Umbilical cord (tissue), 2 donors: ENCODE data around the gene JSRP1. TPM values are rescaled to one million over a fixed set of nuclear protein-coding genes. Genes with fewer than 3 reads are reported as not detected.

Experiments used
- DNase-seq: peaks from one replicate; pipeline ENCODE4 v3.0.0-alpha.2; 2015; ENCODE audit warnings: low spot score
- total RNA-seq: library from RNA; depleted of rRNA; stranded (reverse); fragments of >200 nt; gene quantifications from one replicate; pipeline ENCODE4 v1.2.3, GENCODE V29; 2014; ENCODE audit warnings: low replicate concordance; ENCODE audit not compliant: insufficient read depth

JSRP1 gene
- total RNA-seq, 1 donor from 2014 or later: not detected

DNA sequence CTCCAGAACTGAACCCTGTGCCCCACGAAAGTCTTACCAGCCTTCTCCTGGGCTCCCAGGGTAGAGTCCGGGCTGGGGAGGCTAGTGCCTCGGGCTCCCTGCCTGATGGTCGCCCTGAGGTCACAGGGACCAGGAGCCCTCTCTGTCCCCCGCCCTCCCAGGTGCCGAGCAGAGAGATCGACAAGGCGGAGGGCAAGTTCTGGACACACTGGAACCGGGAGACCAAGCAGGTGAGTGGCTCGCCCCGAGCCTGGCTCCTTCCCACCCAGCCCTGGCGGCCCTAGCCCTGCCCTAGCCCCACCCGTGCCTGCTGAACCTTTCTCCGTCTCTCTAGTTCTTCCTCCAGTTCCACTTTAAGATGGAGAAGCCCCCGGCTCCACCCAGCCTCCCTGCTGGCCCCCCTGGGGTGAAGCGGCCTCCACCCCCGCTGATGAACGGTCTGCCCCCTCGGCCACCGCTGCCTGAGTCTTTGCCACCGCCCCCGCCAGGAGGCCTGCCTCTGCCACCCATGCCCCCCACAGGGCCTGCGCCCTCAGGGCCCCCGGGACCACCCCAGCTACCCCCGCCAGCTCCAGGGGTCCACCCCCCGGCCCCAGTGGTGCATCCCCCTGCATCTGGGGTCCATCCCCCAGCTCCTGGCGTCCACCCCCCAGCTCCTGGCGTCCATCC is 8.7 kb downstream of the JSRP1 start:
- no peak for DNase-seq

DNA sequence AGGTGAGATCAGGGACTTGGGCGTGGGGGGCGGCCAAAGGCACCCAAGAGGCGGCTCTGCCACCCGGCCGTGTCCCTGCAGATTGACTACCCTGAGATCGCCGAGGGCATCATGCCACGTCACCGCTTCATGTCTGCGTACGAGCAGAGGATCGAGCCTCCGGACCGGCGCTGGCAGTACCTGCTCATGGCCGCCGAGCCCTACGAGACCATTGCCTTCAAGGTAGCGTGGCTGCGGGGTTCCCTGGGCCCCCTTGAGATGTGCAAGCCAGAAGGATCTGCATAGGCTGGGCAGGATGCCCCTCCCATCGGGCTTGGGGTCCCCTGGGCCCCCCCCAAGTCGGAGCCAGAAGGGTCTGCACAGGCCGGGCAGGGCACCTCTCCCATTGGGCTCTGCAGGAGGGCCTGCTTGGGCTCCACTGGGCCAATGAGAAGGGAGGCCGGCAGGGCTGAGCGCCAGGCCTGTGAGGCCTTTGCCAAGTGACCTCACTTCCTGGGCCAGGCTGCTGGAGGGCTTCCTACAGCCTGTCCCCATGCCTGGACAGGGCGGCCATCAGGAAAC is 9.3 kb downstream of the JSRP1 start:
- DNase-seq: no peak

DNA sequence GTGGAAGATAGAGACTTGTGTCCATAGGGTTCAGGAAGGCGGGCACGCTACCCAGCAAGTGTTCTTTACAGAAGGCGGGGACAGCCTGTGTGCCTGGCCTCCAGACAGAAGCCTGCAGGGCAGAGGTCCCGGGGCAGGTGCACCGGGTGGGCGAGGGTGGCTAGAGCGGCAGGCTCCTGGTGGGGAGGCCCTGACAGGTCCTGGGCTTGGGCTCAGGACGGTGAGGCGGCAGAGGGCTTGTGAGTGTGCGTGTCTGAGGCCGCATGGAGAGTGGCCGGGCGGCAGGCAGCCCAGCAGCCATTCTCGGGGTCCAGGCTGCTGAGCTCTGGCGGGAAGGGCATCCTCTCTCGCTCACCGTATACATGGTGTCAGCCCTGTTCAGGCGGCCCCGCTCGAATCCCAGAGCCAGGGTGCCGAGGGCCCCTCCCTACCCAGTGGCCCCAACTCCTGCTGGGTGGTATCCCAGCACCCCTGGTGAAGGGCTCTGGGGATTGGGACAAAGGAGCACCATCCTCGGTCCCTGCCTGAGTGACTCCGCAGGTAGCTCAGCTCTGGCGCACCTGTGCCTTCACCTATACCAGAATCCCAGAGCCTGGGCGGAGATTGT is 10.1 kb downstream of the JSRP1 start:
- DNase-seq: no peak

DNA sequence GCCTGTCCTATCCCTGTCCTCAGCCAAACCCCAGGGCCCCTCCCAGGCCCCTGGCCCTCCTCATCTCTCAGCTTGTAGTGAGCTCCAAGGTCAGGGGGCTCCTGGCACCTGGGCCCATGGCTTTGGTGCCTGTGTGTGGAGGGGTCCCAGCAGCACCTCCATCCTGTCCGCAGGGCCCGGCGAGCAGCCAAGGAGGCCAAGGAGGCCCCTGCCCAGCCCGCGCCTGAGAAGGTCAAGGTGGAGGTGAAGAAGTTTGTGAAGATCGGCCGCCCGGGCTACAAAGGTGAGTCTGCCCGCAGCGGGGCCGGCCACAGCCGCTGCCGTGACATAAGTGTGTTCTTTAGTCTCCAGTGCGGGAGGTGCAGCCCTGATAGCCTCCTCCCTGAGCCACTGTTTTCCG is 10.9 kb downstream of the JSRP1 start:
- DNase-seq: no peak

- DNase-seq: no peak
These were observed 11.7 kb downstream of the JSRP1 start for GRCh38 chr19:2244486-2244885.

DNA sequence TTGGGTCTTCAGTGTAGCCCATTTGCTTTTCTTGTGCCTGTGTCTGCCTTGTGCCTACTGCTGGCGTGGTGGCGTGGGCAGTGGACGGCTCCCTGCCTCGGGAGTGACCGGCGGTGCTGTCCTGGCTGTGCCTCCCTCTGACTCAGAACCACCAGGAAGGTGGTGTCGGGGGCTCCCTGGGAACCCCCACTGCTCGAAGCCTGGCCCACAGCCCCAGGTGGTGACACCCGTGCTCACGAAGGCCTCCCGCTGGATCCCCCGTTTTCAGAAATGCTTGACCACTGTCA is 12.1 kb downstream of the JSRP1 start:
- no peak for DNase-seq

DNA sequence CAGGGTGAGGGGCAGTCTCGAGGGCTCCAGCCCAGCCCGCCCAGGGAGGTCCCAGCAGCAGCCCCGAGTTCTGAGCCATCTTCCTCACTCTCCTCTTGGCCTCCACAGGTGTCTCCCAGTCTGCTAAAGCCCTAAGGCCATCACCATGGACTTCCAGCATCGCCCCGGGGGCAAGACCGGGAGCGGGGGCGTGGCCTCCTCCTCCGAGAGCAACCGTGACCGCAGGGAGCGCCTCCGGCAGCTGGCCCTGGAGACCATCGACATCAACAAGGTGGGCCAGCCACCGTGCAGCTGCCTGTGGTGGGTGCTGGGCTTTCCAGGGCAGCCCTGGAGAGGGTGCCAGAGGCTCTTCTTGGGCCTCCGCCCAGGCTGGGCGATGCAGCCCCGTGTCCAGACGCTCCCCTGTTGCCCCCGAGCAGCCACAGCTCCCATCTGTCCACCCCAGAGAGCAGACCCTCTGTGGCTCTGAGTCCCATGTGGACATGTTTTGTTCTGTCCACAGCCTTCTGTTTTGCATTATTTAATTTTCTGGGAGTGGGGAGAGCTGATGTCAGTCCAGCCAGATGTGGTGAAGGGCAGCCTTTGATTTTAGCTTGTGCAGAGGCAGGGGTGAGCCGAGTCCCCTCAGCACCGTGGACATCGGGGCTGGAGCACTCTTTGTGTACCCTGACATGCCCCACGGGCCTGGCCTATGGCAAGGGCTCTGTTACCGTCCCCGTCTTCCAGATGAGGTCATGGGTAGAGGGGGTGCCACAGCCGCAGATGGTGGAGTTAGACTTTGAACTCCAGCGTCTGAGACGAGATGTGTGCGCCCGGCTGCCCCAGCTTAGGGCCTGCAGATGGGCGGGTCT is 12.7 kb downstream of the JSRP1 start:
- no peak for DNase-seq

DNA sequence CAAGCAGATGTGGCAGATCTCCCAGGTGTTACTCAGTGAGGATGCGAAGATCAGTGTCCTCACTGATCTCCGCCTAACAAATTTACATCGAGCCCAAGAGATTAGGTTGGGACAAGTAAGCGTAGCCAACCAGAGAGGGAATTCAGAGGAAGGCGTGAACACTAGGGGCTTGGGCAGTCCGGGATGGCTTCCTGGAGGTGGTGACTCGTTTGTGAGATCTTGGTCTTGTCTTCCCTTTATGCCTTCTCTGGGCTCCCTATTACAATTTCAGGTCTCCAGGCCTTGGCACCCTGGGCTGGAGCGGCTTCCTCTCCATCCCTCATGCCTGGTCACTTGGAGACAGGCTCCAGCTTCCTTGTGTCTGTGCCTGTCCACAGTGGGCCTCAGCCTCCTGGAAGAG is 13.4 kb downstream of the JSRP1 start:
- DNase-seq: no peak

GRCh38 chr19:2242092-2242537 is 14.1 kb downstream of the JSRP1 start:
- no peak for DNase-seq

DNA sequence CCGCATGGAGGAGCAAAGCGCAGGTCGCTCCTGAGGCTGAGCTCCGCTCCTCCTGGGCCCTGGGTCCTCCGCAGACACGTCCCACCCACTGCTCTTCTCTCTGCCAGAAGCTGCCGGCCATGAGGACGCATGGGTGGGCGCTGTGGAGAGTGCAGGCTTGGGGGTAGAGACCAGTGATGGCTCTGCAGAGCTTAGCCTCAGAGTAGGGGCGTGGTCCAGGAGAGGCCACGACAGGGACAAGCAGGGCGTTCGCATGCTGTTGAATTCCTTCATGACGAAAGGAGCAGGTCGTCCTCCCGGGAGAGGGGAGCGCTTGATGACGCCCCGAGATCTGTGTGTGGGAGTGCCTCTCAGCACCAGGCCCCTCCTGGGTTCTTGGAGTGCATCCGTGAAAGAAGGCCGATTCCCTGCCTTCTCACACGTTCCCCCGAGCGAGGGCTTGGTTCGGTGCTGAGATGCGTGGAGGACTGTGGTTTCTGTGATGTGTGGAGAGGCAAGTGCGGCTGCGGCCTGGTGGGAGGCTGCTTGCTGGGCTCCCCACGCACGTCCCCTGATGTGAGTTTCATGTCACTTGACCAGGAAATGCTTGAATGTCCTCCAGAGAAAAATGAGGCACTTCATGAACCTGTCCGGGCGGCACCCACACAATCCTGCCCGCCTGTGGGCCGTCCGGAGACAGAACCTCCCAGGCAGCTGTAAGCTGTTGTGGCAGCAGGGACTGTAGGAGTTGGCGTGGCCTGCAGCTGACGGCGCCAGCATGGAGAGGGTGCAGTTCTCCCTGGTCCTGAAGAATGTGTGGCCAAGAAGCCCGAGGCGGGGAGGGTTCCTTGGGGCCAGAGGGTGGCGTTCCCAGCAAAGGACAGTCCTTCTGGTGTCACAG is 15.1 kb downstream of the JSRP1 start:
- DNase-seq: no peak

DNA sequence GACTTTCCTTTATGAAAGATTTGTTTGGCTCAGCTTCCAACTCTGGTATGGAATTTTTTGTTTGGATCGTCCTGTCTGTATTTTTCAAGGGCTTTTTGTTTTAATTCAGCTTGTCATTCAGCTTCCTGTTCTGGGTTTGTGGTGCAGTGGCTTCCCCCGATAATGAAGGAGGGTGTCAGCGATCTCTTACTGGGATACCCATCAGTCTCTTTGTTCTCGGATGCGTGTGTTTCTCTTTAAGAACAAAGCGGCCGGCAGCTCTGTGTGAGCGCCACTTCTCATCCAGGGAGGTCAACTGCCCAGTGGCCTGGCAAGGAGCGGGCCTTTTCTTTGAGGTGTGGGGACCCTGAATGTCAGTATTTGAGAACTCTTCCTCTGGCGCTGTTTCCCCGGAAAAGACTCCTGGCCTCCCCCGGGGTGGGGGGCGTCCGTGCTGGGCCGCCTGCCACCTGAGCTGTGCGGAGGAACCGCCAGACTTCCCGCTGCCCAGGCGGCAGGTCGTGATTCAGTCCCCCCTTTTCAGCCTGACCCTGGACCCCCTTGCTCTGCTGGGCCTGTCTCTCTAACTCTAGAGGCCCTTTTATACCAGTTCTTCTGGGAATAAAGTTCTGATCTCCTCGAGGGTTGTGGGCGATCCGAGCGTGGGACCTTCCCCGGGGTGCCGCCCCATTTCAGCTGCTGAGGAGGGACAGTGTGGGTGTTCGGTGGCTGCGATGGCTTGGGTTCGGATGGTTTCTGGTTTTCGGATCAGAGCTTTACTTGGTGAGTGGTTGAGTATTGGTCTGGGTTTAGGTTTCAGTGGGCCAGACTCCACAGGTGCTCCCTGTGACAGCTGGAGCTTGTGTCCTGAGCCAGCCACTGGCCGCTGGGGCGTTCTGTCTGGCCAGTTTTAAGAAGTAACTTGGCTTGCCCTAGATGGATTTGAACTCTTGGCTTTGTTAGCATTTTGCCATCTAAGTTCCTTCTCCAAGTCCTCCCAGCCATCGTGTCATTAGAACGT is 16.1 kb downstream of the JSRP1 start:
- peak; percentile 33 for DNase-seq

DNA sequence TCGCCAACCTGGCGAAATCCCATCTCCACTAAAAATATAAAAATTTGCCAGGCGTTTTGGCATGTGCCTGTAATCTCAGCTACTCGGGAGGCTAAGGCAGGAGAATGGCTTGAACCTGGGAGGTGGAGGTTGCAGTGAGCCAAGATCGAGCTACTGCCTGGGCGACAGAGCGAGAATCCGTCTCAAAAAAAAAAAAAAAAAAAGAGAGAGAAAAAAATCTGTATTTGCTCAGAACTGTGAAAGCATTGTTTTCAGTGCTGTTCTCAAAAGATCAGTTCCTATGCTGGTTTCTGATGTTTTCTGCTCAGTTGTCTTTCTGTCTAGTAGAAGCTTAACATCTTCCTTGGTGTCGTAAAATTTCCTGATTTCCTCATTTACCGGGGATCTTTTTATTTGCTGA is 17.0 kb downstream of the JSRP1 start:
- no peak for DNase-seq

DNA sequence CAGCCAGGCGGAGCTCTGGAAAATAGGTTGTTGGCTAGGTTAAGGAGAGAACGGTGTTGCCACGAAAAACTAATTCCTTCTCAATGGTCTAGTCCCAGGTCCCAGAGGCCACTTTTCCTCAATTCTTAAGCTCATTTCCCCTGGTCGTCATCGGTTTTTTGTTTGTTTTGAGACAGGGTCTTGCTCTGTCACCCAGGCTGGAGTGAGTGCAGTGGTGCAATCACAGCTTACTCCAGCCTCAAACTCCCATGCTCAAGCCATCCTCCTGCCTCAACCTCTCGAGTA is 18.4 kb downstream of the JSRP1 start:
- DNase-seq: no peak

DNA sequence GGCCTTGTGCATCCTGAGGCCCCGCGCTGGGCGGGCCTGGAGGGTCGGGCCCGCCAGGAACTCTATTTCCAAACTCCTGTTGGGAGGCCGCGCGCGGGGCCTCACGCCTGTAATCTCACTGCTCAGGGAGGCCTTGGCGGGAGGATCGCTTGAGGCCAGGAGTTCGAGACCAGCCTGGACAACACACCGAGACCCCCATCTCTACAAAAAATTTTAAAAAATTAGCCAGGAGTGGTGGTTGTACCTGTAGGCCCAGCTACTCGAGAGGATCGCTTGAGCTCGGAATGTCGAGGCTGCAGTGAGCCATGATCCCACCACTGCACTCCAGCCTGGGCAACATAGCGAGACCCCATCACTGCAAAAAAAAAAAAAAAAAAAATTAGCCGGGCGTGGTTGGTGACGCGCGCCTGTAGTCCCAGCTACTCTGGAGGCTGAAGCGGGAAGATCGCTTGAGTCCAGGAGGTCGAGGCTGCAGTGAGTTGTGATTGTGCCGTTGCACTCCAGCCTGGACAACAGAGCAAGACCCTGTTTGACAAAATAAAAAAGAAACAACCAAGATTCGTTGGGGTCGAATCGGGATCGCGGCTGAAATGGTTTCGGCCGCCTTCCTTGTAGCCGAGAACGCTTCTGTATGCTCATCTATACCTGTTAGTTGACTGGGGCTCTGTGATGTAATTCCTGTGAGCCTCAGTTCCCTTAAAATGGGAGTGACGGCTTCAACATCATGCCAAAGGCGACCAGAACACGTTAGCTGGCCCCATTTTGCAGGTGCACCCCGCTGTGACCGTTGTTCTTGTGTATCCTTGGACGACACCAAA is 19.0 kb downstream of the JSRP1 start:
- DNase-seq: no peak

DNA sequence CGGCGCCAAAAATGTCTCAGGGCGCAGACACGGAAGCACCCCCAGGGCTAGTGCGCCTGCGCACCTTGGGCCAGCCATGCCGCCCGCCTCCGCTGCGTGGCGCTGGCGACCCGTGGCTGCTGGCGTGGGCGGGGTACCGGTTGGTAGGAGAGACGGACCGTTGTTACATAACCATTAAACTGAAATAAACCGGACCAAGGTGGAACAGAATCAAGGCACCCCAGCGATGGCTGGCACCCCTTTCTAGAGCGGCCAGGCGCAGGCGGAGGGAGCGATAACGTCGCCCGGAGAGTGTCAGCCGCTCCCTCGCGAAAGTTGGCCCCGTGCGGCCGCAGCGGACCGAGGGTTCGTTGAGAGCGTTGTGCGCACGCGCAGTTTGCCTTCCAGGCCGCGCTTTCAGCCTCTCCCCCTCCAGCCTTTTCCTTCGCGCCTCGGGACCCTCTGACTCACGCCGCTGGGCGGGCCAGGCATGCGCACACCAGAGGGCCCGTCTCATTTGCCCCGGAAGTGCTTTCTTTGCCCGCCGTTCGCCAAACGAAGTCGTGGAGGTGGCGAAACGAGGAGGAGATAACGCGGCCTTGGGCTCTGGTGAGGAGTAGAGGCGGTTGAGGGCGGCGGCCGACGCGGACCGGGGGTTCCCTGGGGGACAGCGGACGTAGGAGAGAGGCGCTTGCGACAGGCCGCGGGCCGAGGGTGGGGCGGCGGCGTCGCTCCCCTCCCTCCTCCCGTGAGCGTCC is 19.7 kb downstream of the JSRP1 start, which contains the start of the genes PLEKHJ1 and SF3A2:
PLEKHJ1 (minus strand) TSS at position 16 of the 737 bp plus-strand sequence. CDS start 81 bp downstream, outside the sequence.
SF3A2 (plus strand) TSS at position 511 of the 737 bp plus-strand sequence. CDS start 6,595 bp downstream, outside the sequence.
- peak; percentile 99 for DNase-seq

GRCh38 chr19:2236064-2236313 is 20.2 kb downstream of the JSRP1 start:
- no peak for DNase-seq

DNA sequence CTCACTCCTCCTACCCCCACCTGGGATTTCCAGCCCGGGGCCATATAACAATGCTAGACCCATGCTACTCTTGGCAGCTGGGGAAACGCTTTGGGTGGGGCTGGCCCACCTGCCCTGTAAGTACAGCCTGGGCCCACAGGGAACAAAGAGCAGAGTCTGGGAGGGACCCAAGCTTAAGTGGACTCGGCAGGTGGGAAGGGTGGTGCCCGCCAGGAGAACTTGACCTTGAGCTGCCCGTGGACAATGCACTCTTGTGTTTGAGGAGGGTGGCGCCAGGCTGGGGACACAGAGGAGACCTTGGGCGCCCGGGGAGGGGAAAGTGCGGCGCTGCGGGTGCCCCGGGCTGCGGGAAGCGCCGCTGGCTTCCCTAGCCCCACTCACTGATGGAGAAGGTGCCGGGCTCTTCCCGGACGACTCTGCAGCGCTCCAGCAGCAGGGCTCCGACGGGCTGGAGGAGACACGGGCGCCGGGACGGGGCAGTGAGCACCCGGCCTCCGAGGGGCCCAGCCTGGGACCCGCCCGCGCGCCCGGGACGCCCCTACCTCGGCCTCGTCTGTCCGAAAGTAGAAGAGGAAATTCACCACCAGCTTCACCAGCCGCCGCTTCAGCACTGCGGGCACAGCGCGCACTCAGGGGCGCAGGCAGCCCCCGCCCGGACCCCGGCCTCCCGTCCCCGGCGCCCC is 20.7 kb downstream of the JSRP1 start:
- DNase-seq: no peak

GRCh38 chr19:2234996-2235380 is 21.2 kb downstream of the JSRP1 start:
- no peak for DNase-seq
